NCI-H2227 (cell line): ENCODE measurements around the gene ZIK1.

Experiments
- DNase-seq: peaks from one replicate; lab custom pipeline; 2025; ENCODE audit not compliant: unreplicated experiment; lab: John Stamatoyannopoulos, UW

The ZIK1 gene

GRCh38 chr19:57606931-57607330, 23.0 kb downstream of the ZIK1 start:
- no peak for DNase-seq

GRCh38 chr19:57611113-57611512, 27.2 kb downstream of the ZIK1 start:
- DNase-seq: no peak

DNA sequence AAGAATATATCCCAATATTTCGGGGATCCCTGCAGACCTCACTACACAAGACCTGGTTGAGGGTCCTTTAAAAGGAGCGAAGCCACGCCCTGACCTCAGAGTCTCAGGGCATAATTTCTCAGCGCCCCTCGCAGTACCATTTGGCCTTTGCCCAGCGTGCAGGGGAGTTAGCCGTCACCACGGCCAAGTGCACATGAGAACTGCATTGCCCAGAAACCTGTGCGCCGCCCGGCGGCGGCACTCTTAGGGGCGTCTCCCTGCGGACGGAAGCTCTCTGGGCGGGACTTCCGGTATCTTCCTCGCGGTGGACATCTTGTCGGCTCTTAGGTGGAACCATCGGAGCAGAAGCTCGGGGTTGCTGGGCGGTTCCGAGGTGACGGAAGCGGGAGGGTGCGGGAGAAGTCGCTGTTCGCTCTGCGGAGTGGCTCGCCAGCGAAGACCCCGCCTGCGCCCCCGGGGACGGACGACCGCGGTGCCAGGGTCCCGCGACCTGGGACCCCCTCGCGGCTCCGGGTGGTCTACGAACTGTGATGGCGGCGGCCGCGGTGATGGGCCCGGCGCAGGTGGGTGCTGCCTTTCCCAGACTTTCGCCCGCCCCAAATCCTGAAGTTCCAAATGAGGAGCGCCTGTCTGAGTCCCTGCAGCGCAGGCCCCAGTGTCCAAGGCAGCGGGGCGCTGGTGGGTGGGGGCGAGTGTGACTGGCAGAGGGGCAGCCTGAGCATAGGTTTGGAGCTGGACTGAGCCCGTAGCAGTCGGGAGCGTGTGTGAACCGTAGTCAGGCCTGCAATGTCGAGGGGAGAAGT, 30.2 kb downstream of the ZIK1 start, which contains the start of gene ZNF134:
ZNF134 (plus strand) TSS at position 302 of the 803 bp plus-strand sequence. CDS start 5,227 bp downstream, outside the sequence.
- peak; percentile 99 for DNase-seq

- no peak for DNase-seq
Observed at GRCh38 chr19:57615346-57615745, 31.4 kb downstream of the ZIK1 start.

GRCh38 chr19:57620673-57621348, 36.9 kb downstream of the ZIK1 start:
- peak; percentile 42 for DNase-seq

DNA sequence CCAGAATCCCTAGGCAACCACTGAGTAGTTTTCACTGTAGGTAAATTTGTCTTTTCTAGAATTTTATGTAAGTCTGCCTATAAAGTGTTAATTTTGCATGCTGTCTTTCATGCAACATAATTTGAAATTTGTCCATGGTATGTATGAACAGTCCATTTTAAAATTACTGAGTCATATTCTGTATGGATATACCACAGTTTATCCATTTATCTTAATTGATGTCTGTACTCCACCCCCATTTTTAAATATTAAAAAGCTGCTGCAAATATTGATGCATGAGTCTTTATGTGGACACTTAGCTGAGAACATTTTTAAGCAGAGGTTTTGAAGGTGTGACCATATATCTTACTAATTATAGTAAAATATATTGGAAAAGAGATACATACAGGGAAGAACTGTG, 39.1 kb downstream of the ZIK1 start:
- DNase-seq: no peak

- peak; percentile 100 for DNase-seq
Observed at GRCh38 chr19:57632987-57633831, 49.3 kb downstream of the ZIK1 start, which contains the start of gene ZNF211. TSS of gene ZNF211 (plus strand) at chr19:57633168. CDS start at chr19:57633347, 179 bp downstream.

- no peak for DNase-seq
Observed at GRCh38 chr19:57633832-57634131, 49.8 kb downstream of the ZIK1 start.

- no peak for DNase-seq
Observed at GRCh38 chr19:57637379-57637778, 53.4 kb downstream of the ZIK1 start.

DNA sequence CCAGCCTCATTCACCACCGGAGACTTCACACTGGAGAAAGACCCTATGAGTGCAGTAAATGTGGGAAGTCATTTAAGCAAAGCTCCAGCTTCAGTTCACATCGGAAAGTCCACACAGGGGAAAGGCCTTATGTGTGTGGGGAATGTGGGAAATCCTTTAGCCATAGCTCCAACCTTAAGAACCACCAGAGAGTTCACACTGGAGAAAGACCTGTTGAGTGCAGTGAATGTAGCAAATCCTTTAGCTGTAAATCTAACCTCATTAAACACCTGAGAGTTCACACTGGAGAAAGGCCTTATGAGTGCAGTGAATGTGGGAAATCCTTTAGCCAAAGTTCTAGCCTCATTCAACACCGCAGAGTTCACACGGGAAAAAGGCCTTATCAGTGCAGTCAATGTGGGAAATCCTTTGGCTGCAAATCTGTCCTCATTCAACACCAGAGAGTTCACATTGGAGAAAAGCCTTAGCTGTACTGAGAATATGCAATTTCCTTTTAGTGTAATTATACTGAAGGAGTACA, 57.8 kb downstream of the ZIK1 start:
- DNase-seq: no peak

- no peak for DNase-seq
Observed at GRCh38 chr19:57642396-57643046, 58.6 kb downstream of the ZIK1 start.
